Placental epithelial cell (primary cell): ENCODE data around the gene C9orf43. TPM values are rescaled to one million over a fixed set of nuclear protein-coding genes. Genes with fewer than 3 reads are reported as not detected.

Source experiments
- total RNA-seq: library from RNA; depleted of rRNA; stranded (reverse); fragments of >200 nt; gene quantifications from 2 replicates; pipeline ENCODE4 v1.2.3, GENCODE V29; 2012

The C9orf43 gene
- 0.33 and 1.2 TPM in 2 replicates for total RNA-seq

GRCh38 chr9:113410207-113410864 is at the start of gene C9orf43, which contains the start of gene POLE3:
TSS of gene C9orf43 (plus strand) at chr9:113410747. CDS start at chr9:113413494, 2,747 bp downstream.
TSS of gene POLE3 (minus strand) at chr9:113410675. CDS start at chr9:113410293, 382 bp downstream.

GRCh38 chr9:113376634-113377567 is 33.6 kb upstream of the C9orf43 start, which contains the start of gene HDHD3:
TSS of gene HDHD3 (minus strand) at chr9:113376986. CDS start at chr9:113374354, 2,632 bp downstream.

GRCh38 chr9:113401027-113401792 is 9.3 kb upstream of the C9orf43 start, which contains the start of gene ALAD:
TSS of gene ALAD (minus strand) at chr9:113401284. CDS start at chr9:113393559, 7,725 bp downstream.

DNA sequence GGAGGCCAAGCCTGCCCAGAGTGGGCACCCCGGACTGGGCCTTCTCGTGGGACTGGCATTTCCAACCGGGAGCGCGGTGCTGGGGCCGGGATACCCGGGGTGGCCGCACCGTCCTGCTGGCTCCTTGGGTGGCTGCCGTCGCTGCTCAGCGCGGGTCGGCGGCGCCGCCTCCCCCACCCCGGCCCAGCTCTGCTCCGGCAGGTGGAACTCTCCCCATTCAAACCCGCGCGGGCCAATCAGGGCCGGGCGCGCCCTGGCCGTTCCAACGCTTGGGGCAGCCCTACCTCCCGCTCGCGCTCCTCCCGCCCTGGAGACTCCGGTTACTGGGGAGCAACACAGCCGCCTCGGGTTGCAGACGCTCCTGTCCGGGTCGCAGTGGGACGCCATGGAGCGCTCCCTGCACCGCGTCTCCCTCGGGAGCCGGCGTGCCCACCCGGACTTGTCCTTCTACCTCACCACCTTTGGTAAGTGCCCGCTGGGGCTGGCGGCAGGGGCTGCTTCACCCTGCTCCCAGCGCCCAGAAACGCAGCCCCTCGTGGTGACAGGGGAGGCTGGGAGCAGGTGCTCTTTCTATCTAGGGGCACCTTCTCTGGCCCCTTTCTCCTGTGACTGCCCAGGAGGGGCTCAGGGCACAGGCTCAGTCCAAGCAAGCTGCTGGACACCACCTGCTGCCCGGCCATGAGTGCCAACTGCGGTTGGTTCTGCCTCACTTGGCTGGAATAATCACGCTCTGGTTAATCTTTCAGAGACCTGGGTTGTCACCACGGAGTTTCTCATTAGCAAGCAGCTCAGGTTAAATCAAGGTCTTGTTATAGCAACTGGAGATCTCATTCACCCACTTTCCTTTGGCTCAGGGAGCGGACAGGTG is 53.1 kb downstream of the C9orf43 start, which contains the start of gene RGS3:
TSS of gene RGS3 (plus strand) at position 310 of the 868 bp plus-strand sequence. CDS start at position 386, 76 bp downstream.

Other genes starting within 250 kb of the C9orf43 start
- gene FKBP15, start 189.5 kb upstream of the C9orf43 start, total RNA-seq, result 21.2 and 29.2 TPM in 2 replicates
- 14.9 and 19.4 TPM in 2 replicates for gene SLC31A1, start 189.2 kb upstream of the C9orf43 start, total RNA-seq
- 34.7 and 36.1 TPM in 2 replicates for gene CDC26, start 135.2 kb upstream of the C9orf43 start, total RNA-seq
- gene PRPF4, start 135.1 kb upstream of the C9orf43 start, total RNA-seq, result 22.0 and 23.1 TPM in 2 replicates
- 0.39 TPM in 1 of 2 replicates, not detected in the other for gene RNF183, start 107.4 kb upstream of the C9orf43 start, total RNA-seq
- 1.7 and 2.0 TPM in 2 replicates for gene WDR31, start 70.5 kb upstream of the C9orf43 start, total RNA-seq
- not detected in 2 replicates for gene BSPRY, start 61.2 kb upstream of the C9orf43 start, total RNA-seq
- 18.1 and 20.0 TPM in 2 replicates for gene HDHD3, start 33.8 kb upstream of the C9orf43 start, total RNA-seq
- 14.7 and 19.2 TPM in 2 replicates for gene ALAD, start 9.5 kb upstream of the C9orf43 start, total RNA-seq
- 30.6 and 39.4 TPM in 2 replicates for gene POLE3, start 72 bp upstream of the C9orf43 start, total RNA-seq
- 16.1 and 17.5 TPM in 2 replicates for gene RGS3, start 53.0 kb downstream of the C9orf43 start, total RNA-seq